ENCODE results near the gene FOXP3. TPM values are rescaled to one million over a fixed set of nuclear protein-coding genes. Genes with fewer than 3 reads are reported as not detected.

The FOXP3 gene
- total and polyA plus RNA-seq, 2 of the 8 experiments (the other 6 are each of a cell fraction or from before 2014, with no cell fraction given): 0.37 to 0.54 TPM

DNA sequence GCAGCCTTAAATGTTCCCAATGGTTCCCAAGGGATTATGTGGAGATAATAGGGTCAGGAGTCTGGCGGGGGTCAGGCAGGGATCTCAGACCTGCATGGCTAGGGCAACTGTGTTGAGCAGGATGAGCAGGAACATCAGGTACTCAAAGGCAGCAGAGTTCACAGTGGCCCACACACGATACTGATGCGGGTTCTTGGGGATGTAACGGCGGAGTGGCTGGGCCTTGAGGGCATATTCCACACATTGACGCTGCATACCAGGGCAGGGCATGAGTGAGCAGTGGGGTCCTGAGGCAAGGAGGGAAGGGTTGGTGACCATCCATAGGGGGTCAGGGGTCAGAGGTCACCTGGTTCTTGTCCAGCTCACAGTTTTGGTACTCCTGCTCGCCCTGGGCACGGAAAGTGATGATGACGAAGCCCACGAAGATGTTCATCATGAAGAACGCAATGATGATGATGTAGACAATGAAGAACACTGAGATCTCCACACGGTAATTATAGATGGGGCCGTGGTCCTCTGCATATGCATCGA lies 49.4 kb downstream of the FOXP3 start (continued):
- TF ChIP-seq GABPA (IDR thresholded peaks at IDR 0.05; ENCODE audit: borderline replicate concordance, insufficient read depth, low read length) (no peak), YY1 (IDR thresholded peaks at IDR 0.05; ENCODE audit: low read depth, low read length) (no peak), SIRT6 (IDR thresholded peaks at IDR 0.05; ENCODE audit: low read length) (no peak)

Data from H1 (cell line).